HG02623 (cell line): ENCODE results near the gene LHPP.
"Not testable (repeated sequence)": the region's sequence is repeated elsewhere in the genome, so short reads cannot be mapped to it uniquely, and the experiment has no call there.

Experiments used
- ATAC-seq: cut with Tn5 transposase; IDR thresholded peaks from one replicate; pipeline ENCODE4 v1.9.1; 2021; ENCODE audit warnings: moderate library complexity; ENCODE audit not compliant: unreplicated experiment

The LHPP gene

DNA sequence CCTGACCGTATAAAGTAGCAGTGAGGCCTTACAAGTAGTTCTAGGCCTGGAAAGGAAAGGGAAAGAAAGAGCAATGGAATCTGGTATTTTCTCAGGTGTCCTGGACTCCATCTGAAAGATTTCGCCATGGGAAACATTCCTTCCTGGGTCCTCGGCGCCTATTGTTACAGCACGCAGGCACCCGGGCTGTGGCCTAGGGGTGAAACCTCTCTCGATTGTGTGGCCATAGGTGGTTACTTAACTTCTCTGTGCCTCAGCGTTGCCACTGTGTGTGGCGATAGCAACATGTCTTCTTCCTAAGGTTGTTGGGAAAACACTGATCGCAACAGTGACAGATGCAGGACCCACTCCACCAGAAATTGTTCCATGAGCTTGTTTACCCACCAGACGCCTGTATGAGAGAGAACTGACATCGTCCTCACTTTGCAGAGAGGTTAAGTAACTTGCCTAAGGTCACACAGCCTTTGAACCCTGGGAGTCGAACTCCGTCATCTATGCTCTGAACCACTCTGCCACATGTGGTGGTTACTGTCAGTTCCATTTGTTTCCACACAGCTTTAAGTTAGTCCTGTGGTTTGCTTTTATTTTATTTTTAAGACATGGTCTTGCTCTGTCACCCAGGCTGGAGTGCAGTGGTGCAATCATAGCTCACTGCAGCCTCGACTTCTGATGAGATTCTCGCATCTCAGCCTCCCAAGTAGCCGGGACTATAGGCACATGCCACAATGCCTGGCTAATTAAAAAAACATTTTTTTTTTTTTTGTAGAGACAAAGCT lies 73.4 kb downstream of the LHPP start:
- ATAC-seq = no peak

DNA sequence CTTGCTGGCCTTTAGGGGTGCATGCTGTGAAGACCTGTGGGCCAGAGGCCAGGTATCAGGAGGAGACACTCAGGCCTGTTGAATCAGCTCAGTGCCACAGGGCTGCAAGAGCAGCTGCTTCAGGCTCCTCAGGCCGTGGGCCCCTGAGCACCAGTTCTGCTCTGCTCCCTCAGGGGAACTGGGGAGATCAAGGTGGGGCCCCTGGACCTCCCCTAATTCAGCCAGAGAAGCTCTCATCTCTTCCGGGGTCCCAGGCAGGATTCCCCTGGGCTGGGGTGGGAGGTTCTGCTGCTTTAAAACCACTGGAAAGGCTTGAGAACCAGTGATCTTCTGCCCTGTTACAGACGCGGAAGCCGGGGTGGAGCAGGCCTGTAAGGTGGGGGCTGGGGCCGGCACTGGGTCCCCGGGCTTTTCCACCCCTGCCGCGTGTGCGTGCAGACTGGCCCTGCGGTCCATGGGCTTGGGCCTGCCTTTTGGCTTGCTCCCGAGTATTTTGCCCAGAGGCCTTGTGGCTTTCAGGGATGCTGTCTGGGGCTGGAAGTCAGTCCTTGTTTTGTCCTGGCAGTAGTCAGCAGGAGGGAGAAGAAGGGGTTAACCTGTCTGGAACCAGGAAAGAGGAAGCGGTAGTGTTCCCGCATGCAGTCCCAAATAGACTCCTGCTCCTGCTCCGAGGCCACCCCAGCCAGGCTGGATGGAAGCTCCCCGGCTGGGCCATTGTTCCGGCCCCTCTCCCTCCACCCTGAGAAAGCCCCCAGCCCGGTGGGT lies 74.3 kb downstream of the LHPP start:
- no peak for ATAC-seq

DNA sequence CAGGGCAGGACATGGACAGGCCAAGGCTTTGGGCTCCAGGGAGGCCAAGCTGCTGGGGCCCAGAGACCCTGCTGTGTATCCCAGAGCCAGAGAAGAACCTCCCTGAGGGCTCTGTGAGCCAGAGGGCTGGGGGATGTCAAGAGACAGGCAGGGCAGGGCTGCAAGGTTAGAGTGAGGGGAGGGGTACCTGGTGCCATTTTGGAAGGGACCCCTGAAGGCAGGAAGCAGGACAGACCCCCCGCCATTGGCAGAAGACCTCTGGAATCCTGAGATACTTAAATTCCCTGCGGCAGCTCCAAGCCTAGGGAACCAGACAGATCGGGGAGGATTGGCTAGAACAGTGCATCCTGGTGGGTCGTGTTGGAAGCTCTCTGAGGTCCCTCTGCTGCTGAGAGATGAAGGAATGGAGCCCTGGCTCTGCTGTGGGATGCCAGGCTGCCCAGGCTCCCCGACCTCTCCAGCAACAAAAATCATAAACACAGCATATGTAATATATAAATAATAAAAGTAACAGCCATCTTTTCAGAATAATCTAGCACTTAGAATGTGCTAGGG lies 75.0 kb downstream of the LHPP start:
- ATAC-seq = no peak

DNA sequence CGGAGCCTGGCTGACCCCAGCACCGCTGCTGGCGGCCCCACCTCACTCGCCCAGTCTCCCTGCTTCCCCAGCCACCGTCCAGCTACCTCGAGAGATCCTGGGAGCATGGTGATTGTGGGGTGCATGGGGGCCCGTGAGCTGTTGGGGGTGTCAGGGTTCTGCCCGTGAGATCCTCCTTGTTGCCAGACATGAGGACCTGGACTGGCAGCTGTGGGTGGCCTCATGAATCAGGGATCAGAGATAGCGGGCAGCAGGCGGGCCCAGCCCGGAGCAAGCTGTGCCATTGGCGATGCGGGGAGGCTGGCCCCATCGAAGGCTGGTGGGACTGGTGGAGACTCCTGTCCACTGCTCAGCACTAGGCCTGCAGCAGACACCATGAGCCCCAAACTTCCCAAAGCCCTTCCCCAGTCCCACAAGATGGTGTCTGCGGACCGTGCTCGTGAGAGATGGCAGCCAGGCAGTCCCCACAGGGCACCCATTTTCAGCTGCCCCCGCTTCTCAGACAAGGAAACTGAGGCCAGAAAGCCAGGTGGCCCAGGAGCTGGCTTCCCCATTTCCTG lies 75.6 kb downstream of the LHPP start:
- no peak for ATAC-seq

DNA sequence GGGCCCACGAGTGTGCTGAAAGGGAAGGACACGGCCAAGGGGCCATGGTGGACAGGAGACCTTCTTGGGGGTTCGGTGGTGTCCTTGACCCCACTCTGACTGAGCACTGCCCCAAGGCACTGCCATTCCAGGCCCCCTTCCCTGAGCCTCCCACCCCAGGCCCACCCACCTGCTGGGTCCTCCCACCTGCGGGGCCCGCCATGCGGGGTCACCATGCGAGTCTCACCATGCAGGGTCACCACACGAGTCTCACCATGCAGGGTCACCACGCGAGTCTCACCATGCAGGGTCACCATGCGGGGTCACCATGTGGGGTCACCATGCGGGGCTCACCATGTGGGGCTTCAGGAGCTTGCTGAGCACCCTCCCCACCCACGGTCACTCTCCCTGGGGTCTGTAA lies 76.3 kb downstream of the LHPP start:
- no peak for ATAC-seq

DNA sequence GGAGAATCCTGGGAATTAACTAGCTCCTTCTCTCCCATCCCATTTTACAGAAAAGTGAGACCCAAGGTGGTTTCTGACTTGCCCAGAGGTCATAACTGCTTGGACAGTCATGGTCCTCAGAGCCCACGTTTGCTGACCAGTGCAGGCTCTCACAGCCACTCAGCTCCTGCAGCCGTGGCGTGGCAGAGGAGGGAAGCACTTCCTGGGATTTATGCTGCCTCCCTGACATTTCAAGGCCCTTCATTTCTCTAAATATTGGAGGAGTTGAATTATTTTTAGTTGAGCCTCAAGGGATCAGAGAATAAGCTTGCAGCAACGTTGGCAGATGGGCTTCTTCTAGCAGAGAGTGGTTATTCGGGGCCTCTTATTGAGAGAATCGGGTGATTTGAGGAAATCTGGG lies 77.1 kb downstream of the LHPP start:
- no peak for ATAC-seq

DNA sequence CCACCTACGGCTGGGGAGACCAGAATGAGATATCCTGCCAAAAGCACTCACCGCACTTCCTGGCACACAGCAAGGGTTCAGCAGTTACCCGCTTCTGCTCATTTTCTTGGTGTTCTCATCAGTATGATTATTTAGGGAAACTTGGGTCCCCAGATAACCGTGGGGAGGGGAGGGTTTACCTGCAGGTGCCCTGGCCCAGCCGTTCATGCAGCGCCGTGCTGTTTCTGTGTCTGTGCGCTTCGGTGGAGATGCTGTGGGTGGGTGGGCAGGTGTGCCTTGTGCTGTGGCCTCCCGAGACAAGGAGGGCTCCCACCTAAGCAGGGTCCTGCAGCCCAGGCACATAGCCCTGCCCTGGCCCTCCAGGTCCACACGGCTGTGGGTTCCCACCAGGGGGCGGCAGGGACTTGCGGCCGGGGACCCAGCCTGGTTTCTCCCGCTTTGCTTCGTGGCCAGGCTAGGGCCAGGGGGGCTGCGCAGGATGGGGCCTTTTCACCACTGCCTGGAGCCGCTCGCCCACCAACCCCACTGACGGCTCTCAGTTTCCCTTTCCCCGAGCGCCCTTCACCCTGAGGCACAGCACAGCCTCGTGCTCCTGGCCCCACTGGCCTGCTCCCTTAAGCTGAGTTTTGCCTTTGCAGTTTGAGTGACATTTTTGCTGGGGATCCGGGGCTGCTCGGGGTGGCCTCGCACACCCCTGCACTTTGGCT lies 78.5 kb downstream of the LHPP start:
- ATAC-seq = peak; percentile 47

DNA sequence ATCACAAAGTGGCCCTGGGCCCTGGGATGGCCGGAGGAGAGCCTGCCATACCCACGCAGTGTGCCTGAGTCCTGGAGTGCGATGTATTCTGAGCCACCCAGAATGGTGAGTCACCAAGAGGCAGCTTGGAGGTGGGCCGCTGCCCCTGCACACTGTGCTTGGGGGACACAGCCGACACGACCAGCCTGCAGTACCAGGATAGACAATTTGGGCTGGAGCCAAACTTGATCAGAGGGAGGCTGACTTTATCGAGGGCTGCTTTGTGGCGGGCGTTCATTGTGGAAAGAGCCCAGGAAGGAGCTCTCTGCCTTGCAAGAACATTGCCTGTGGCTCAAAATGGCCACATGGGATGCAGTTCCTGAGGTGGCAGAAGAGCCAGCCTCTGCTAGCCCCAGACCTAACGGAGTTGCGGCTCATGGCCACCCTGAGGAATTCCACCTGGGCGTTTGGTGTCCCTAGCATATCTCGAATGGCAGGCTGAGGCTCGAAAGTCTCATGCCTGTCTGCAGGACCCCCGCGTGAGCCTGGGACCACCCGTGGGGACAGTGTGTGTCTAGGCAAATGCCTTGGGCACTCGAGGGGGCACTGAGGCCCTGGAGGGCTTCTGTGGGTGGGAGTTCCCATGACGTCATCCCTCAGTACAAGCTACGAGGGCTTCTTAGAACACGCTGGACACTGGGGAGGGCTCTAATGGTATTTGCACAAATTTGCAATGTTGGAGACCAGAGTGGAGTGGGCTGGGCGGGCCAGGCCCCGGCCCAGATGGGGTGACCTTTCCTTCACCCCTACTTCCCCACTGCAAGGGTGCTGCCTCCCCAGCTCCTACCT lies 79.7 kb downstream of the LHPP start:
- no peak for ATAC-seq

DNA sequence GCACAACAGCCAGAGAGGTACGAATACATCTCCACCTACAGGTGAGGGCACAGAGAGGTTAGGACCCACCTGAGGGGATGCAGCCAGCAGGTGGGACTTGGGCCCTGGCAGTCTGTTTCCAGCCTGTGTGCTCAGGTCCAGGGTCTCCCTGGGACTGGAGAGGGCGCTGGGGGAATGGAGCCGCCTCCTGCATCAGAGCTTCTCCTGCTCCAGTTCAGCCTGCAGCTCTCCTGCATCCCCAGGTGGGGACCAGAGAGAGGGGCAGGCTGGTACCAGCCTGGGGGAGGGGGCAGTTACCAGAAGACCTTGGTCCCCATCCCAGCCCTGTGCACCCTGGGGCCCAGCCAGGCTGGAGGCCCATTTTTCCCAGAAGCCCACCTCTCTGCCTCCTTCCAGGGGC lies 80.7 kb downstream of the LHPP start:
- no peak for ATAC-seq

DNA sequence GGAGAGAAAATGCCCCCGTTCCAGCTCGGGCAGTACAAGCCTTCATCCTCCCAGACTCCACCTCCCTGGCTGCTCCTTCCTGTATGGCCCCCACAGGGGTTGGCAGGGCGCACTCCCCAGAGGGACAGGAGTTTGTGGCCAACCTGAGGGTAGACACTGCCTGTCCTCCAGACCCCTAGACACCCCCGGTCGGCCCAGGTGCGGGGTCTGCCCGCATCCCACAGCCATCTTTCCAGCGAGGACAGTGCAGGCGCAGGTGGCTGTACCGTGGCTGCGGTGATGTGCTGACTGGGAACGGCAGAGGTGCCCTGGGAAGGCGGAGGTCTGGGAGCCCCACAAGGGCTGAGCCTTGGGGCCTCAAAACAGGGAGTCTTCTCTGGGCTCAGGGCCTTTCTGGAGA lies 81.5 kb downstream of the LHPP start:
- ATAC-seq = no peak

DNA sequence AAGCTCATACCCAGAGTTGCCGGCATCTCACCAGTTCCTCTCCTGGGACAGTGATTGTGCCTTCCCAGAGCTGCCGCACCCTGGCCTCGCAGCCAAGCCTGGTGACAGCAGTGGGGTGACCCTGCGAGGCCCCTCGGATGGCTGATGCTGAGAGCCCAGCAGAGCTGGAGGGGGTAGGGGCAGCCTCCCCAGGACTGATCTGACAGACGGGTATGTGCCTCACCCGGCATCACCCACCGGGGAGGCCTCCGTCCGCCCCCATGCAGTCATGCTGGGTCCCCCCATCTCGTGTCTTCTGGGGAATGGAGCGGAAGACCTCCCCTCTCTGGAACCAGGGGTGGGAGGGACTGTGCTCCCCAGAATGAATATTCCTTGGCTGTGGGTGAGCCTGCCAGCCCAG lies 82.3 kb downstream of the LHPP start:
- no peak for ATAC-seq

DNA sequence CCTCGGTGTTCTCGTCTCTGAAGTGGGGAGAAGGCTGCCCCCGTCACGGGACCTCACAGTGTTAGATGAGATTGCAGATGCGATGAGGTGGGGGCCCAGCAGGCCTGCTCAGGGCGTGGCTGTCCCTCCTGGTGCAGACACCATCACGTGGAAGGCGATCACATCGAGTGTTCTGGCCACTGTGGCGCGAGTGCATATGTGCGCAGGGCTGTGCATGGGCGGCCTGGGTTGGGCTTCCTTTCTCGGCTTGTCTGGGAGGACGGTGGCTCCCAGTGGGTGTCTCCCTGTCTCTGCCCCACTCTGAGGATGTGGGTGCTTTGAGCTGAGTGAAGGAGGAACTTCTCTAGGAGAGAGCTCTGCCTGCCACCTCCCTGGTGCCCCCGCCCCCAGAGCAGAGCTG lies 83.1 kb downstream of the LHPP start:
- ATAC-seq = no peak

DNA sequence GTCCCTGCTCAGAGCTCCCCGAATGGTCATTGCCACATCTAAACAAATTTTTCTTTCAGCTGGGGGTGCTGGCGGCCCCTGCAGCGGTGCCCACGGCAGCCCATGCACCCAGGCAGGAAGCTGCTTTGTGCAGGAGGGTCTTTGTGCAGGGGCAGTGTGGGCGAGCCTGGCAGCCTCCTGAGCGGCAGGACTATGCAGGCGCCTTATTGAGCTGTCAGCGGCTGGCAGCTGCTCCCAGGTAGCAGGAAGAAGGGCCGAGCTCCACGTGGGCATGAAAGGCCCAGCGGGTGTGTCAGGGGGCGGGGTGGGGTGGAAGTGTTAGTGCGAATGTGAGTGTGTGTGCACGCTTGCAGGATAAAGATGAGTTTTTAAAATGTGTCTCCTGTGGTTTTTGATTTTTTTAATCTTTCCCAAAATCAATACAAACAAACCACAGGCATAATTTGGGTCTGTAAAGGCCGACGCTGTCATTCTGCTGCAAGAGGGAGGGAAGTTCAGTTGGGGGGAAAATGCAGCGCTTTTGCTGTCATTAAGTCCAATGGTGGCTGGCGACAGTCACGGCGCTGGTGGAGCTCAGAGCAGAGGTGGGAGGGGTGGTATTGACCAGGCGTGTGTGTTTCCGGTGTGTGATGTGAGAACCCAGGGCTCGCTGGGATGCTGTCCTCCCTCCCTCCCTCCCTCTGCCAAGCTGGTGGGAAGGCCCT lies 83.9 kb downstream of the LHPP start:
- ATAC-seq = no peak

DNA sequence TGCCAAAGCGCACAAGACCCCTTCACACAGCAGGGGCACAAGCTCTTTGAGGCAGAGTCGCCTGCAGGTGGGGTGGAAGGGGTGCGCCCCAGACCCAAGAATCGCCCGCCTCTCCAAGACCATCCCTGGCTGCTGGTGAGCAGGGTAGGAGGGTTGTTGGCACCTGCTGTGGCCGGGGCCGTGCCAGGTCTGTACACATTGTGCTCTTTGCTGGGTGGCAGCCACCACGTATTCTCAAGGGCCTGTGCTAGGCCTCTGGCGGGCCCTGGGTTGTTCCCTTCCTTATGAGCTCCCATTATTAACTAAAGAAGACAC lies 84.4 kb downstream of the LHPP start:
- no peak for ATAC-seq

DNA sequence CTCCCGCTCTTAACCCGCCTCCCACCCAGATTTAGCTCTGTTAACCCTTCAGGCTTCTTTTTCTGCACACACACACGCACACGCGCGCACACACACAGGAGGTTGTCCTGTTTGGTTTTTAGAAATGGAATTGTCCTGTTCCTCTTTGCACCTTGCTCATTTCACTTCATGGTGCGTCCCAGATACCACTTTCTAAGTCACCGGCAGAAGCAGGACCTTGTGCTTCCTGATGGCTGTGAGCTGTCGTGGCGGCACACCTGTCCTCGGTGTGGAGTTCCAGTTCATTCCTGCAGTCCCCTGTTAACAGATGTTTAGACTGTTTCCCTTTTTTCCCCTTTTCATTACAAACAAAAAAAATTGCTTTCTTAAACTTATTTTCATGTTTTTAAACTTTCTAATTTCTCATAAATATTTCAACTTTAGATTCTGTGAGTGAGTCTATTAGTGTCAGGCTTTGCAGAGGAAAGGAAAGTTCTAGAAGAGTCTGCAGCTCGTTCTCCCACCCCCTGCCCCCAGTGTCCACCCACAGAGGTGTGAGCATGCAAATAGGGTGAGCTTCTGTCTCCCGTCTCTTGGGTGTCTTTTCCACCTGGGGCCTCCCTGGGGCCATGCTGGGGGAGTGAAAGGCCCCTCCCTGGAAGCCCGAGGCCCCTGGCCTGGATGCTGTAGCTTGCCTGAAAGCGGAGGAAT lies 85.5 kb downstream of the LHPP start:
- no peak for ATAC-seq

DNA sequence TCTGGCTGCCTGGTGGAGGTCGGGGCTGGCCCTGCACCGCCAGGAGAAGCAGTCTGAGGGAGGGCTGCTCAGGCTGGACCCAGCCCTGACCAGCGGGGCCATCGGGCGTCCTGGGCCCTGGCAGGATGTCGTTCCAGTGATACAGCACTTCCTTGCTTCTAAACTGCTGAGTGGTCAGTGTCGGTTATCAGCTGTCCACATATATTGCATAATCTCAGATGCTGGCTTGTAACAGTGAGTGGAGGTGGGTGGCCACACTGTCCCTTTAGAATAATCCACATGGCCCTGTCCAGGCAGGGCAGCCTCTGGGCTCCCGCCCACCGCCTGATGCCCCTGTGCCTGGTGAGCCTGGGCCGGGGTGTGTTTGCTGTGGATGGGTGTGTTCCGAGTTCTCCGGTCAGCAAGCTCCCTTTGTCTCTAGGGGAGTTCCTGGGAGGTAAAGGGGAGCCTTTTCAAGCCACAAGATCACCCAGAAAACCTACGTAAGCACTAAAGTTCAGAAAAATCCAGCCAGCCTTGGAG lies 86.1 kb downstream of the LHPP start:
- ATAC-seq = no peak

DNA sequence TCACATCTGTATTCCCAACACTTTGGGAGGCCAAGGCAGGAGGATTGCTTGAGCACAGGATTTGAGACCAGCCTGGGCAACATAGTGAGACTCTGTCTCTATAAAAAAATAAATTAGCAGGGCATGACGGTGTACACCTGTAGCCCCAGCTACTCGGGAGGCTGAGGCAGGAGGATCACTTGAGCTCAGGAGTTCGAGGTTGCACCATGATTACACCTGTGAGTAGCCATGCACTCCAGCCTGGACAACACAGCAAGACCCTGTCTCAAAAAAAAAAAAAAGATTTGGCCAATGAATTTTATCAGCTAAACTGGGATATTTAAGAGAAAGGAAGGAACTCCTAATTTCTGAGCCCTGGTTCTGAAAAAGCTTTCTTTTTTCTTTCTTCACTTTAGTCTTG lies 87.5 kb downstream of the LHPP start:
- ATAC-seq = not testable (repeated sequence)

DNA sequence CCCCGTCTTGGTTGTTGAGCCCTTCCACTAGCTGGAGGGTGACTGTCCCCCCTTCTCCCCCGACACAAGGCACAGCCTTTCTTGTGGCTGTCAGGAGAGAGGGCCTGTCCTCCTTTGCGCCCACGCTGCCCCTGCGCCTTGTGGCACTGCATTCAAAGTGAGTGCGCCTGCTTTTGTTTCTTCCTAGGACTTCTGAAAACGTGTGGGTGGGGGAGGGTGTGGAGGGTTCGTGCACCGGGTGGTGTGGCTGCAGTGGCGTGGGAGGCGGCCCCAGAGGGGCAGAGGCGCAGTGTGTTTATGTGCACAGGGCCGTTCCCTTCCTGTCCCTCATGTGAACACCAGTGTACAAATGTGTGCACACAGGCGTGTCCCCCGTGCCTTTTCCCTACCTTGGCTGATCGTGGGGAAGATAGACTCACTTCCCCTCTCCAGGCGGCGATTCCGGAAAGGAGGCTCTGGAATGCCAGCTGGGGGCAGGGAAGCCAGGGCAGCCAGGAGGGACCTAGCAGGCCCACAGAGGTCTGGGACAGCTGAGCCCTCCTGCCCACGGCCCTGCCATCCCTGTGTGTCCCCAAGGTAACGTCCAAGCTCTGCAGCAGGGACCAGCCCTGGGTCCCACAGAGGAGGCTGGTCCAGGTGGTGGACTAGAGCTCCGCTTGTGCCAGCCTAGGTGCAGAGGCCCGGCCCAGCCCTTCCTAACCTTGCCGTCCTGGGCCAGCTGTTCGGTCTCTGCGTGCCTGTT lies 88.8 kb downstream of the LHPP start:
- no peak for ATAC-seq
